B cell (primary cell): Measurements from ENCODE around the gene SMKR1. TPM values are rescaled to one million over a fixed set of nuclear protein-coding genes. Genes with fewer than 3 reads are reported as not detected.

Source experiments
- ATAC-seq: fragments of 200-7000 bp; cut with Tn5 transposase; one replicate; pipeline ENCODE4 v1.10.0; 2021; ENCODE audit warnings: low read depth, mild to moderate bottlenecking, moderate number of reproducible peaks, moderate library complexity
- CTCF ChIA-PET: fragments of 350-600 bp; sonication (Branson Sonifier 250); formaldehyde crosslinking; loops from one replicate; lab custom pipeline; 2021; ENCODE audit warnings: antibody characterized with exemption, inconsistent platforms; lab: Charles Lee
- POLR2A ChIA-PET: fragments of 350-600 bp; sonication (Branson Sonifier 250); formaldehyde crosslinking; loops from one replicate; lab custom pipeline; 2021; ENCODE audit warnings: antibody characterized with exemption; lab: Charles Lee
- DNase-seq: peaks from one replicate; pipeline ENCODE4 v3.0.0; 2013
- H2AFZ ChIP-seq: 2 replicates; pipeline ENCODE4 v1.6.1; 2012; ENCODE audit warnings: mild to moderate bottlenecking, low read depth, low read length; ENCODE audit not compliant: insufficient read depth, poor library complexity, severe bottlenecking
- H3K27ac ChIP-seq, 2 donors: 1 replicate in 1 of 2; 2 replicates in 1 of 2; pipeline ENCODE4 v1.5.1; 2012 to 2013; ENCODE audit warnings: low read length in 2 of 2, mild to moderate bottlenecking in 2 of 2, moderate library complexity in 1 of 2
- H3K27me3 ChIP-seq, 4 experiments: fragments of 200-600 bp in 1 of 4; sonication (generic) in 1 of 4; replicated peaks in 1 of 4; 1 replicate in 2 of 4; 2 replicates in 2 of 4; pipeline versions ENCODE4 v1.6.1 to v1.7.0; 2013 to 2016; ENCODE audit warnings: low read length in 3 of 4, mild to moderate bottlenecking in 2 of 4, mixed read lengths in 1 of 4, moderate library complexity in 1 of 4; ENCODE audit not compliant: insufficient read depth in 4 of 4, control insufficient read depth in 3 of 4; ENCODE audit errors: control extremely low read depth in 1 of 4
- H3K36me3 ChIP-seq, 2 experiments: replicated peaks in 1 of 2; 1 replicate in 1 of 2; 2 replicates in 1 of 2; pipeline versions ENCODE4 v1.6.1 to v1.7.1; 2013; ENCODE audit warnings: low read length in 1 of 2; ENCODE audit not compliant: insufficient read depth in 2 of 2, control insufficient read depth in 1 of 2; ENCODE audit errors: control extremely low read depth in 1 of 2, extremely low read depth in 1 of 2
- H3K4me1 ChIP-seq, 2 donors: fragments of 200-600 bp in 1 of 2; sonication (generic) in 1 of 2; 1 replicate in 1 of 2; 2 replicates in 1 of 2; pipeline versions ENCODE4 v1.5.1 to v1.6.1; 2013 to 2017; ENCODE audit warnings: low read length in 2 of 2; ENCODE audit not compliant: control insufficient read depth in 2 of 2, insufficient read depth in 2 of 2
- H3K4me2 ChIP-seq: replicated peaks from 2 replicates; pipeline ENCODE3; 2012; ENCODE audit warnings: mild to moderate bottlenecking, low read depth, low read length; ENCODE audit not compliant: poor library complexity, severe bottlenecking
- H3K4me3 ChIP-seq, 5 experiments: fragments of 200-600 bp in 1 of 5; sonication (generic) in 1 of 5; 1 replicate in 3 of 5; 2 replicates in 2 of 5; pipeline versions ENCODE4 v1.5.1 to v1.7.0; 2011 to 2016; ENCODE audit warnings: low read length in 4 of 5, mild to moderate bottlenecking in 4 of 5, low read depth in 2 of 5, control low read depth in 1 of 5, moderate library complexity in 1 of 5; ENCODE audit not compliant: insufficient read depth in 1 of 5; ENCODE audit errors: control extremely low read depth in 1 of 5, extremely low read depth in 1 of 5
- H3K79me2 ChIP-seq: fragments of 200-600 bp; sonication (generic); one replicate; pipeline ENCODE4 v1.6.0; 2016; ENCODE audit warnings: low read length; ENCODE audit not compliant: control insufficient read depth, insufficient read depth
- H3K9ac ChIP-seq: fragments of 200-600 bp; sonication (generic); 2 replicates; pipeline ENCODE4 v1.6.1; 2017; ENCODE audit warnings: mild to moderate bottlenecking, low read length, moderate library complexity
- H3K9me3 ChIP-seq, 3 donors: one replicate each; pipeline versions ENCODE4 v1.6.1 to v1.7.1; 2013; ENCODE audit warnings: low read length in 2 of 3; ENCODE audit not compliant: control insufficient read depth in 2 of 3, insufficient read depth in 1 of 3; ENCODE audit errors: control extremely low read depth in 1 of 3
- H4K20me1 ChIP-seq: 2 replicates; pipeline ENCODE4 v1.6.0; 2012; ENCODE audit warnings: mild to moderate bottlenecking, low read length; ENCODE audit not compliant: insufficient read depth, control insufficient read depth, poor library complexity, severe bottlenecking
- H3K27ac Mint-ChIP-seq: one replicate; pipeline ENCODE4 v1.8.0; 2021; ENCODE audit warnings: mixed read lengths
- H3K27me3 Mint-ChIP-seq: one replicate; pipeline ENCODE4 v1.8.0; 2021; ENCODE audit warnings: mixed read lengths
- H3K4me1 Mint-ChIP-seq: one replicate; pipeline ENCODE4 v1.8.0; 2021; ENCODE audit warnings: mixed read lengths
- H3K4me3 Mint-ChIP-seq: one replicate; pipeline ENCODE4 v1.8.0; 2021; ENCODE audit warnings: mixed read lengths
- H3K9me3 Mint-ChIP-seq: one replicate; pipeline ENCODE4 v1.8.0; 2022; ENCODE audit warnings: mixed read lengths; ENCODE audit not compliant: insufficient read depth
- CTCF ChIP-seq: fragments of 200-600 bp; IDR thresholded peaks from one replicate; pipeline ENCODE4 v1.8.0; 2022; ENCODE audit warnings: antibody characterized with exemption, mild to moderate bottlenecking
- EZH2 ChIP-seq: IDR thresholded peaks from 2 replicates; pipeline ENCODE4 v1.6.1; 2012; ENCODE audit warnings: borderline replicate concordance, low read depth, mild to moderate bottlenecking, moderate library complexity, low read length; ENCODE audit not compliant: insufficient read depth, poor library complexity, severe bottlenecking
- WGBS: methylation state at CpG from one replicate; pipeline ENCODE4 v1.1.5; 2013; ENCODE audit warnings: missing lambda C conversion rate; ENCODE audit not compliant: insufficient coverage; 5-methylcytosine and 5-hydroxymethylcytosine counted together
- intact Hi-C: fragments of 100-400 bp; cut with micrococcal nuclease; formaldehyde crosslinking; loops from one replicate; pipeline ENCODE4 v1.10.0; 2022
- polyA plus RNA-seq: library from polyadenylated mRNA; depleted of rRNA; stranded (reverse); fragments of >200 nt; gene quantifications from 2 replicates; pipeline ENCODE4 v1.2.3, GENCODE V29; 2012
- total RNA-seq, 2 donors: library from RNA; stranded (reverse); fragments of 120-200 nt in 1 of 2; gene quantifications; 1 replicate in 1 of 2; 2 replicates in 1 of 2; pipeline versions ENCODE4 v1.2.3 to v1.2.4, GENCODE V29; 2013 to 2022

The SMKR1 gene
- total and polyA plus RNA-seq, 2 donors (not counting 1 experiment from before 2014, with no cell fraction given), result 0.58 to 2.9 TPM

- ChIA-PET CTCF (interaction anchor here (0.5 kb wide), 1 partner anchor 150 kb away, joined by 5 read pairs; no protein-coding TSS in a partner anchor), POLR2A (no interaction called here)
- 100% methylated on average over 2 of the region's 9 CpGs for WGBS
- Histone ChIP-seq H3K27me3 (peaks cover 0 to 15% (median 0%) of the 10 kb centered on the region in 4 experiments), H3K36me3 (no peaks in the 10 kb centered on the region), H3K4me3 (no peak overlapping the region), H3K79me2 (no peaks in the 10 kb centered on the region), H3K4me1 (no peaks in the 10 kb centered on the region), H3K9ac (no peak overlapping the region), H2AFZ (no peak overlapping the region), H3K27ac (no peak overlapping the region), H3K9me3 (no peaks in the 10 kb centered on the region), H3K4me2 (no peak overlapping the region), H4K20me1 (no peaks in the 10 kb centered on the region)
- ATAC-seq, result no peak
- TF ChIP-seq EZH2 (no peak), CTCF (no peak)
- Mint-ChIP-seq H3K4me3 (no peak overlapping the region), H3K27ac (no peak overlapping the region), H3K27me3 (peaks cover 20% of the 10 kb centered on the region), H3K4me1 (no peaks in the 10 kb centered on the region), H3K9me3 (no peaks in the 10 kb centered on the region)
- no peak for DNase-seq
- intact Hi-C loops, result no loop called here
Measured at GRCh38 chr7:129525225-129525862, 23.0 kb downstream of the SMKR1 start.

GRCh38 chr7:129529643-129530042 lies 27.3 kb downstream of the SMKR1 start:
- H3K27ac Mint-ChIP-seq, result no peak overlapping the region
- ChIA-PET POLR2A (no interaction called here), CTCF (interaction anchor here (0.7 kb wide), 1 partner anchor 65 kb away, joined by 3 read pairs; no protein-coding TSS in a partner anchor)
- TF ChIP-seq CTCF (no peak), EZH2 (no peak)
- ATAC-seq (no peak), DNase-seq (no peak)
- no peaks in the 10 kb centered on the region for H3K4me1 ChIP-seq
- no peaks in the 10 kb centered on the region for H3K36me3 ChIP-seq
- H3K9me3 ChIP-seq, result no peaks in the 10 kb centered on the region
- H3K4me1 Mint-ChIP-seq, result no peaks in the 10 kb centered on the region
- no peaks in the 10 kb centered on the region for H3K9me3 Mint-ChIP-seq
- no peak overlapping the region for H3K4me3 ChIP-seq
- intact Hi-C loops, result no loop called here
- no peaks in the 10 kb centered on the region for H3K79me2 ChIP-seq
- H3K9ac ChIP-seq, result no peak overlapping the region
- no peak overlapping the region for H3K4me3 Mint-ChIP-seq
- H3K27me3 ChIP-seq, result peaks cover 0 to 3% (median 0%) of the 10 kb centered on the region in 4 experiments
- 86% methylated on average over 3 of the region's 4 CpGs for WGBS
- no peak overlapping the region for H3K4me2 ChIP-seq
- peaks cover 21% of the 10 kb centered on the region for H3K27me3 Mint-ChIP-seq
- H2AFZ ChIP-seq, result no peak overlapping the region
- no peak overlapping the region for H3K27ac ChIP-seq
- H4K20me1 ChIP-seq, result no peaks in the 10 kb centered on the region
